ENCODE data around the gene PTPRK.

DNA sequence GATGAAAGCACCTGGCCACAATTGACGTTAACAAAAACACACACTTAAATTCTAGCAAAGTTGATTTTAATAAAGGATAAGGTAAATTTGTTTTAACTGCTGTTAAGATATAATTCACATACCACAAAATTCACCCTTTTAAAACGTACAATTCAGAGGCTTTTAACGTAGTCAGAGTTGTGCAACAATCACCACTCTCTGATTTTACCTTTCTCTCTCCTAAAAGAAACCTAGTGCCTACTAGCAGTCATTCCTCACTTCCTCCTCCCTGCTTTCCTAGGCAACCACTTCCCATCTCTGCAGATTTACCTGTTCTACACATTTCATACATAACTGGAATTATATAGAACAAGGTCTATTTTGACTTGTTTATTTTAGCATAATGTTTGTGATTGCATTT lies 58.9 kb downstream of the PTPRK start:
- TF ChIP-seq NRF1 (conservative IDR thresholded peaks at IDR 0.05; ENCODE audit: low read depth, low read length) (no peak), CEBPB (IDR thresholded peaks at IDR 0.05; ENCODE audit: borderline replicate concordance in 1 of 2, low read depth in 2 of 2, low read length in 2 of 2) (no peak), POLR2A (IDR thresholded peaks at IDR 0.05; ENCODE audit: low read depth, low read length) (no peak), HDAC2 (IDR thresholded peaks at IDR 0.05) (no peak)
- TF ChIP-seq, protein P1, sequence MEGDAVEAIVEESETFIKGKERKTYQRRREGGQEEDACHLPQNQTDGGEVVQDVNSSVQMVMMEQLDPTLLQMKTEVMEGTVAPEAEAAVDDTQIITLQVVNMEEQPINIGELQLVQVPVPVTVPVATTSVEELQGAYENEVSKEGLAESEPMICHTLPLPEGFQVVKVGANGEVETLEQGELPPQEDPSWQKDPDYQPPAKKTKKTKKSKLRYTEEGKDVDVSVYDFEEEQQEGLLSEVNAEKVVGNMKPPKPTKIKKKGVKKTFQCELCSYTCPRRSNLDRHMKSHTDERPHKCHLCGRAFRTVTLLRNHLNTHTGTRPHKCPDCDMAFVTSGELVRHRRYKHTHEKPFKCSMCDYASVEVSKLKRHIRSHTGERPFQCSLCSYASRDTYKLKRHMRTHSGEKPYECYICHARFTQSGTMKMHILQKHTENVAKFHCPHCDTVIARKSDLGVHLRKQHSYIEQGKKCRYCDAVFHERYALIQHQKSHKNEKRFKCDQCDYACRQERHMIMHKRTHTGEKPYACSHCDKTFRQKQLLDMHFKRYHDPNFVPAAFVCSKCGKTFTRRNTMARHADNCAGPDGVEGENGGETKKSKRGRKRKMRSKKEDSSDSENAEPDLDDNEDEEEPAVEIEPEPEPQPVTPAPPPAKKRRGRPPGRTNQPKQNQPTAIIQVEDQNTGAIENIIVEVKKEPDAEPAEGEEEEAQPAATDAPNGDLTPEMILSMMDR (IDR thresholded peaks at IDR 0.05 in 2 of 3, conservative IDR thresholded peaks at IDR 0.05 in 1 of 3; ENCODE audit: control insufficient read depth in 2 of 3, extremely low read depth in 1 of 3, insufficient read depth in 1 of 3, low read depth in 3 of 3, low read length in 3 of 3) = no peak

All from GM12878 (cell line).